K562 (cell line): ENCODE data around the gene C1orf56. TPM values are rescaled to one million over a fixed set of nuclear protein-coding genes. Genes with fewer than 3 reads are reported as not detected.

ENCODE experiments used
- CREB1 ChIP-seq, 2 experiments: sonication (generic) in 1 of 2; formaldehyde crosslinking in 1 of 2; IDR thresholded peaks; 2 replicates each; pipeline versions ENCODE4 v1.6.1 to v1.8.0; 2012 to 2022; ENCODE audit warnings: inconsistent platforms in 1 of 2, mild to moderate bottlenecking in 1 of 2, missing genetic modification reagents in 1 of 2, moderate library complexity in 1 of 2
- GABPB1 ChIP-seq: sonication (generic); formaldehyde crosslinking; IDR thresholded peaks from 2 replicates; pipeline ENCODE4 v1.8.0; 2022; ENCODE audit warnings: mild to moderate bottlenecking, missing genetic modification reagents
- MCM5 ChIP-seq: fragments of 450-650 bp; IDR thresholded peaks from 2 replicates; pipeline ENCODE4 v1.6.1; 2016; ENCODE audit warnings: low read depth
- SMAD3 ChIP-seq: fragments of 450-650 bp; formaldehyde crosslinking; conservative IDR thresholded peaks from 2 replicates; pipeline ENCODE4 v1.4.0; 2020; ENCODE audit warnings: mild to moderate bottlenecking
- ZNF175 ChIP-seq: fragments of 200-800 bp; sonication (Bioruptor generic); IDR thresholded peaks from 2 replicates; pipeline ENCODE4 v1.6.1; 2016; ENCODE audit warnings: low read depth, mild to moderate bottlenecking, missing genetic modification characterization, missing compliant biosample characterization
- ZNF263 ChIP-seq: sonication (generic); formaldehyde crosslinking; IDR thresholded peaks from 2 replicates; pipeline ENCODE4 v1.8.0; 2022; ENCODE audit warnings: mild to moderate bottlenecking, missing genetic modification reagents, borderline replicate concordance
- ZNF274 ChIP-seq: IDR thresholded peaks from 2 replicates; pipeline ENCODE4 v1.6.1; 2011; ENCODE audit warnings: low read depth, mild to moderate bottlenecking, low read length, moderate library complexity, borderline replicate concordance
- ZNF316 ChIP-seq: fragments of 450-650 bp; IDR thresholded peaks from 2 replicates; pipeline ENCODE4 v1.6.1; 2016
- polyA plus RNA-seq, 8 experiments: library from polyadenylated mRNA; depleted of rRNA in 4 of 8; stranded (reverse) in 5 of 8; unstranded in 3 of 8; fragments of >200 nt; fragmentation: Nextera tagmentation in 2 of 8; fragmentation: Illumina TruSeq in 1 of 8; extraction: Ambion mirVana in 2 of 8; extraction: Trizol in 1 of 8; gene quantifications; 2 replicates each; pipeline versions ENCODE4 v1.2.1 to v1.2.3, GENCODE V29; 2011 to 2014; ENCODE audit warnings: inconsistent platforms in 1 of 8, missing spikeins in 1 of 8
- total RNA-seq, 7 experiments: library from RNA; depleted of rRNA in 6 of 7; stranded (reverse); fragments of >200 nt in 6 of 7; fragmentation: Illumina TruSeq in 2 of 7; extraction: Trizol in 2 of 7; gene quantifications; 2 replicates each; pipeline versions ENCODE4 v1.2.1 to v1.2.3, GENCODE V29; 2011 to 2021; ENCODE audit warnings: low replicate concordance in 1 of 7
- TF ChIP-seq, protein P1 (sequence below), 2 experiments: fragments of 450-650 bp; IDR thresholded peaks; 2 replicates each; pipeline ENCODE4 v1.6.1; 2016
- TF ChIP-seq, protein P2 (sequence below): fragments of 450-650 bp; IDR thresholded peaks from 2 replicates; pipeline ENCODE4 v1.6.1; 2016; ENCODE audit warnings: mild to moderate bottlenecking, moderate library complexity
- TF ChIP-seq, protein P3 (sequence below): sonication (generic); formaldehyde crosslinking; IDR thresholded peaks from 2 replicates; pipeline ENCODE4 v1.8.1; 2023; ENCODE audit warnings: mild to moderate bottlenecking, missing genetic modification reagents

The C1orf56 gene
- total and polyA plus RNA-seq, 9 of the 15 experiments (the other 6 are each of a cell fraction or from before 2014, with no cell fraction given) = 0.18 to 15.7 (median 1.1) TPM

DNA sequence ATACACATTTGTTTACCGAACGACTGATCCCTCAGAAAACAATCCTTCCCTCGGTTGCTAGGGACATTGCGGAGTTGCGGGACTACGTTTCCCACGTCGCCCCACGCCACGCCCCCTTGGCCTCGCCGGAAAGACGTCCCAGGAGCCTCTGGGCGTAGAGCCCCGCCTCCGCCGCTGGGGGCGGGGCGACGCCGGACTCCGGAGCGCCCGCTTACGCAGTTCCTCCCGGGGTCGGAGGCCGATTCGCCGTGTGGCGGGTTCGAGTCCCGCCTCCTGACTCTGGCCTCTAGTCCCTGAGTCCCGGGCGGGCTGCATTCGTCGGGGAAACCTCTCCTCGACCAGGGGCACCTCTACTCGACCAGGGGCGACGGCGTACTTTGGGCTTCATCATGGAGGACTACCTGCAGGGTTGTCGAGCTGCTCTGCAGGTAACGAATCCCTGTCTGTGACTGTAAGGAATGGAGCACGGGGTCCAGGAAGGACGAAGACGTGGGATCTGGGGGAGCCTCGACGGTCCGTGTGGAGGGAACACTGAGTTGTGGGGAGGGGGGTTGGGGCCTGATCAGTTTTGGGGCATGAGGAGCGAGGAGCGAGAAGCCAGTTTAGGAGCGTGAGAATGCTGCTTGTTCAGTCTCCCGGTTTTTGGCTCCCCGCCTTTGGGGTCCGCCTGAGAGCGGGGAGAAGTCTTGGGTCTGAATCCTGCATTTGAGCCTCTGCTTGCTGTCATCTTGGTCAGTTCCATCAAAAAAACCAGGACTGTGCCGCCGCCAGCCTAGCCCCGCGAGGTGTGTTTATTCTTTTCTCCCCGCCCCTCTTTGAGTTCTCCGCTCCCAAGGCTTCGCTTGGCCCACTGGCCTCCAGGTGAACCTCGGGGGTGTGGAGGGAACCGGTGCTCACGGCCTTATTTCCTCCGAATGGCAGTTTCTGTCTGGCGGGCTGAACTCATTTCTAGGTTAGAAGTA is 39.0 kb upstream of the C1orf56 start, which contains the start of gene PRUNE1 (continued):
- TF ChIP-seq, protein P1, sequence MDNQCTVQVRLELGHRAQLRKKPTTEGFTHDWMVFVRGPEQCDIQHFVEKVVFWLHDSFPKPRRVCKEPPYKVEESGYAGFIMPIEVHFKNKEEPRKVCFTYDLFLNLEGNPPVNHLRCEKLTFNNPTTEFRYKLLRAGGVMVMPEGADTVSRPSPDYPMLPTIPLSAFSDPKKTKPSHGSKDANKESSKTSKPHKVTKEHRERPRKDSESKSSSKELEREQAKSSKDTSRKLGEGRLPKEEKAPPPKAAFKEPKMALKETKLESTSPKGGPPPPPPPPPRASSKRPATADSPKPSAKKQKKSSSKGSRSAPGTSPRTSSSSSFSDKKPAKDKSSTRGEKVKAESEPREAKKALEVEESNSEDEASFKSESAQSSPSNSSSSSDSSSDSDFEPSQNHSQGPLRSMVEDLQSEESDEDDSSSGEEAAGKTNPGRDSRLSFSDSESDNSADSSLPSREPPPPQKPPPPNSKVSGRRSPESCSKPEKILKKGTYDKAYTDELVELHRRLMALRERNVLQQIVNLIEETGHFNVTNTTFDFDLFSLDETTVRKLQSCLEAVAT (IDR thresholded peaks at IDR 0.05) = peak in 1 of 2 experiments; percentile 59; a peak in 1 of 4 replicates
- peak; percentile 50; the same call in 1 of the 2 replicates for TF ChIP-seq ZNF175 (CRISPR knock-in tag)
- TF ChIP-seq, protein P2, sequence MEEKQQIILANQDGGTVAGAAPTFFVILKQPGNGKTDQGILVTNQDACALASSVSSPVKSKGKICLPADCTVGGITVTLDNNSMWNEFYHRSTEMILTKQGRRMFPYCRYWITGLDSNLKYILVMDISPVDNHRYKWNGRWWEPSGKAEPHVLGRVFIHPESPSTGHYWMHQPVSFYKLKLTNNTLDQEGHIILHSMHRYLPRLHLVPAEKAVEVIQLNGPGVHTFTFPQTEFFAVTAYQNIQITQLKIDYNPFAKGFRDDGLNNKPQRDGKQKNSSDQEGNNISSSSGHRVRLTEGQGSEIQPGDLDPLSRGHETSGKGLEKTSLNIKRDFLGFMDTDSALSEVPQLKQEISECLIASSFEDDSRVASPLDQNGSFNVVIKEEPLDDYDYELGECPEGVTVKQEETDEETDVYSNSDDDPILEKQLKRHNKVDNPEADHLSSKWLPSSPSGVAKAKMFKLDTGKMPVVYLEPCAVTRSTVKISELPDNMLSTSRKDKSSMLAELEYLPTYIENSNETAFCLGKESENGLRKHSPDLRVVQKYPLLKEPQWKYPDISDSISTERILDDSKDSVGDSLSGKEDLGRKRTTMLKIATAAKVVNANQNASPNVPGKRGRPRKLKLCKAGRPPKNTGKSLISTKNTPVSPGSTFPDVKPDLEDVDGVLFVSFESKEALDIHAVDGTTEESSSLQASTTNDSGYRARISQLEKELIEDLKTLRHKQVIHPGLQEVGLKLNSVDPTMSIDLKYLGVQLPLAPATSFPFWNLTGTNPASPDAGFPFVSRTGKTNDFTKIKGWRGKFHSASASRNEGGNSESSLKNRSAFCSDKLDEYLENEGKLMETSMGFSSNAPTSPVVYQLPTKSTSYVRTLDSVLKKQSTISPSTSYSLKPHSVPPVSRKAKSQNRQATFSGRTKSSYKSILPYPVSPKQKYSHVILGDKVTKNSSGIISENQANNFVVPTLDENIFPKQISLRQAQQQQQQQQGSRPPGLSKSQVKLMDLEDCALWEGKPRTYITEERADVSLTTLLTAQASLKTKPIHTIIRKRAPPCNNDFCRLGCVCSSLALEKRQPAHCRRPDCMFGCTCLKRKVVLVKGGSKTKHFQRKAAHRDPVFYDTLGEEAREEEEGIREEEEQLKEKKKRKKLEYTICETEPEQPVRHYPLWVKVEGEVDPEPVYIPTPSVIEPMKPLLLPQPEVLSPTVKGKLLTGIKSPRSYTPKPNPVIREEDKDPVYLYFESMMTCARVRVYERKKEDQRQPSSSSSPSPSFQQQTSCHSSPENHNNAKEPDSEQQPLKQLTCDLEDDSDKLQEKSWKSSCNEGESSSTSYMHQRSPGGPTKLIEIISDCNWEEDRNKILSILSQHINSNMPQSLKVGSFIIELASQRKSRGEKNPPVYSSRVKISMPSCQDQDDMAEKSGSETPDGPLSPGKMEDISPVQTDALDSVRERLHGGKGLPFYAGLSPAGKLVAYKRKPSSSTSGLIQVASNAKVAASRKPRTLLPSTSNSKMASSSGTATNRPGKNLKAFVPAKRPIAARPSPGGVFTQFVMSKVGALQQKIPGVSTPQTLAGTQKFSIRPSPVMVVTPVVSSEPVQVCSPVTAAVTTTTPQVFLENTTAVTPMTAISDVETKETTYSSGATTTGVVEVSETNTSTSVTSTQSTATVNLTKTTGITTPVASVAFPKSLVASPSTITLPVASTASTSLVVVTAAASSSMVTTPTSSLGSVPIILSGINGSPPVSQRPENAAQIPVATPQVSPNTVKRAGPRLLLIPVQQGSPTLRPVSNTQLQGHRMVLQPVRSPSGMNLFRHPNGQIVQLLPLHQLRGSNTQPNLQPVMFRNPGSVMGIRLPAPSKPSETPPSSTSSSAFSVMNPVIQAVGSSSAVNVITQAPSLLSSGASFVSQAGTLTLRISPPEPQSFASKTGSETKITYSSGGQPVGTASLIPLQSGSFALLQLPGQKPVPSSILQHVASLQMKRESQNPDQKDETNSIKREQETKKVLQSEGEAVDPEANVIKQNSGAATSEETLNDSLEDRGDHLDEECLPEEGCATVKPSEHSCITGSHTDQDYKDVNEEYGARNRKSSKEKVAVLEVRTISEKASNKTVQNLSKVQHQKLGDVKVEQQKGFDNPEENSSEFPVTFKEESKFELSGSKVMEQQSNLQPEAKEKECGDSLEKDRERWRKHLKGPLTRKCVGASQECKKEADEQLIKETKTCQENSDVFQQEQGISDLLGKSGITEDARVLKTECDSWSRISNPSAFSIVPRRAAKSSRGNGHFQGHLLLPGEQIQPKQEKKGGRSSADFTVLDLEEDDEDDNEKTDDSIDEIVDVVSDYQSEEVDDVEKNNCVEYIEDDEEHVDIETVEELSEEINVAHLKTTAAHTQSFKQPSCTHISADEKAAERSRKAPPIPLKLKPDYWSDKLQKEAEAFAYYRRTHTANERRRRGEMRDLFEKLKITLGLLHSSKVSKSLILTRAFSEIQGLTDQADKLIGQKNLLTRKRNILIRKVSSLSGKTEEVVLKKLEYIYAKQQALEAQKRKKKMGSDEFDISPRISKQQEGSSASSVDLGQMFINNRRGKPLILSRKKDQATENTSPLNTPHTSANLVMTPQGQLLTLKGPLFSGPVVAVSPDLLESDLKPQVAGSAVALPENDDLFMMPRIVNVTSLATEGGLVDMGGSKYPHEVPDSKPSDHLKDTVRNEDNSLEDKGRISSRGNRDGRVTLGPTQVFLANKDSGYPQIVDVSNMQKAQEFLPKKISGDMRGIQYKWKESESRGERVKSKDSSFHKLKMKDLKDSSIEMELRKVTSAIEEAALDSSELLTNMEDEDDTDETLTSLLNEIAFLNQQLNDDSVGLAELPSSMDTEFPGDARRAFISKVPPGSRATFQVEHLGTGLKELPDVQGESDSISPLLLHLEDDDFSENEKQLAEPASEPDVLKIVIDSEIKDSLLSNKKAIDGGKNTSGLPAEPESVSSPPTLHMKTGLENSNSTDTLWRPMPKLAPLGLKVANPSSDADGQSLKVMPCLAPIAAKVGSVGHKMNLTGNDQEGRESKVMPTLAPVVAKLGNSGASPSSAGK = peak; percentile 77
- no peak for TF ChIP-seq ZNF274
- TF ChIP-seq ZNF316 = peak; percentile 5; the same call in 1 of the 2 replicates
- peak; percentile 57; the same call in 1 of the 2 replicates for TF ChIP-seq ZNF263
- no peak for TF ChIP-seq MCM5
- no peak for TF ChIP-seq SMAD3 (CRISPR knock-in tag)
- peak; percentile 73; the same call in 1 of the 2 replicates for TF ChIP-seq CREB1 (IDR thresholded peaks at IDR 0.05)
- TF ChIP-seq CREB1 (CRISPR knock-in tag; IDR thresholded peaks at IDR 0.05) = peak; percentile 83
- peak; percentile 81 for TF ChIP-seq GABPB1
- TF ChIP-seq, protein P3, sequence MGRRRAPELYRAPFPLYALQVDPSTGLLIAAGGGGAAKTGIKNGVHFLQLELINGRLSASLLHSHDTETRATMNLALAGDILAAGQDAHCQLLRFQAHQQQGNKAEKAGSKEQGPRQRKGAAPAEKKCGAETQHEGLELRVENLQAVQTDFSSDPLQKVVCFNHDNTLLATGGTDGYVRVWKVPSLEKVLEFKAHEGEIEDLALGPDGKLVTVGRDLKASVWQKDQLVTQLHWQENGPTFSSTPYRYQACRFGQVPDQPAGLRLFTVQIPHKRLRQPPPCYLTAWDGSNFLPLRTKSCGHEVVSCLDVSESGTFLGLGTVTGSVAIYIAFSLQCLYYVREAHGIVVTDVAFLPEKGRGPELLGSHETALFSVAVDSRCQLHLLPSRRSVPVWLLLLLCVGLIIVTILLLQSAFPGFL (CRISPR knock-in tag) = no peak
